Upper lobe of left lung (tissue), 6 donors: Measurements from ENCODE around the gene RASSF5. TPM values are rescaled to one million over a fixed set of nuclear protein-coding genes. Genes with fewer than 3 reads are reported as not detected.

Experiments used
- ATAC-seq, 2 donors: fragments of 200-7000 bp; cut with Tn5 transposase; one replicate each; pipeline ENCODE4 v1.9.1; 2022; ENCODE audit warnings: mild to moderate bottlenecking in 2 of 2, moderate library complexity in 2 of 2; ENCODE audit not compliant: low FRiP score in 2 of 2
- DNase-seq, 2 donors: peaks; one replicate each; pipeline ENCODE4 v3.0.0-alpha.2; 2019 to 2020
- H3K27ac ChIP-seq, 4 donors: fragments of 200-600 bp; sonication (generic); one replicate each; pipeline ENCODE4 v1.5.1; 2016 to 2019
- H3K27me3 ChIP-seq, 4 donors: fragments of 200-600 bp; sonication (generic); one replicate each; pipeline ENCODE4 v1.5.1; 2017 to 2019
- H3K36me3 ChIP-seq, 4 donors: fragments of 200-600 bp; sonication (generic); one replicate each; pipeline ENCODE4 v1.5.1; 2016 to 2019
- H3K4me1 ChIP-seq, 4 donors: fragments of 200-600 bp; sonication (generic); one replicate each; pipeline ENCODE4 v1.5.1; 2018 to 2019
- H3K4me3 ChIP-seq, 4 donors: fragments of 200-600 bp; sonication (generic); one replicate each; pipeline ENCODE4 v1.5.1; 2017 to 2019; ENCODE audit warnings: mild to moderate bottlenecking in 2 of 4, moderate library complexity in 1 of 4
- H3K9me3 ChIP-seq, 4 donors: fragments of 200-600 bp; sonication (generic); one replicate each; pipeline ENCODE4 v1.5.1; 2018 to 2019
- EP300 ChIP-seq, 4 donors: sonication (generic); formaldehyde crosslinking; IDR thresholded peaks; one replicate each; pipeline ENCODE4 v1.5.1; 2017; ENCODE audit warnings: antibody characterized with exemption in 4 of 4, control low read depth in 2 of 4
- POLR2A ChIP-seq, 4 donors: fragments of 450-650 bp; IDR thresholded peaks; one replicate each; pipeline ENCODE4 v1.5.1; 2016 to 2017; ENCODE audit warnings: antibody characterized with exemption in 4 of 4, mild to moderate bottlenecking in 2 of 4
- POLR2AphosphoS5 ChIP-seq, 2 donors: sonication (generic); formaldehyde crosslinking; IDR thresholded peaks; one replicate each; pipeline ENCODE4 v1.5.1; 2017; ENCODE audit warnings: antibody characterized with exemption in 2 of 2
- WGBS, 2 donors: methylation state at CpG; one replicate each; pipeline ENCODE4 v1.1.5; 2017 to 2018; 5-methylcytosine and 5-hydroxymethylcytosine counted together
- total RNA-seq, 6 donors: library from RNA; depleted of rRNA in 4 of 6; stranded (reverse); fragments of >200 nt in 4 of 6; gene quantifications; one replicate each; pipeline versions ENCODE4 v1.1.0 to v1.2.1, GENCODE V29; 2016 to 2021
- TF ChIP-seq, protein P1 (sequence below), 6 experiments: fragments of 450-650 bp in 4 of 6; fragments of 200-600 bp in 2 of 6; sonication (generic) in 2 of 6; IDR thresholded peaks; one replicate each; pipeline ENCODE4 v1.5.1; 2016 to 2019; ENCODE audit warnings: antibody characterized with exemption in 6 of 6
- donor health status: DM: no; HTN: no; CAD: no; lungs with moderate emphysema.
- donor health status: DM: no; HTN: yes; CAD: no; lungs with severe emphysema.

The RASSF5 gene
- total RNA-seq, 6 donors from 2014 or later: 47.2 to 61.1 (median 54.9) TPM

DNA sequence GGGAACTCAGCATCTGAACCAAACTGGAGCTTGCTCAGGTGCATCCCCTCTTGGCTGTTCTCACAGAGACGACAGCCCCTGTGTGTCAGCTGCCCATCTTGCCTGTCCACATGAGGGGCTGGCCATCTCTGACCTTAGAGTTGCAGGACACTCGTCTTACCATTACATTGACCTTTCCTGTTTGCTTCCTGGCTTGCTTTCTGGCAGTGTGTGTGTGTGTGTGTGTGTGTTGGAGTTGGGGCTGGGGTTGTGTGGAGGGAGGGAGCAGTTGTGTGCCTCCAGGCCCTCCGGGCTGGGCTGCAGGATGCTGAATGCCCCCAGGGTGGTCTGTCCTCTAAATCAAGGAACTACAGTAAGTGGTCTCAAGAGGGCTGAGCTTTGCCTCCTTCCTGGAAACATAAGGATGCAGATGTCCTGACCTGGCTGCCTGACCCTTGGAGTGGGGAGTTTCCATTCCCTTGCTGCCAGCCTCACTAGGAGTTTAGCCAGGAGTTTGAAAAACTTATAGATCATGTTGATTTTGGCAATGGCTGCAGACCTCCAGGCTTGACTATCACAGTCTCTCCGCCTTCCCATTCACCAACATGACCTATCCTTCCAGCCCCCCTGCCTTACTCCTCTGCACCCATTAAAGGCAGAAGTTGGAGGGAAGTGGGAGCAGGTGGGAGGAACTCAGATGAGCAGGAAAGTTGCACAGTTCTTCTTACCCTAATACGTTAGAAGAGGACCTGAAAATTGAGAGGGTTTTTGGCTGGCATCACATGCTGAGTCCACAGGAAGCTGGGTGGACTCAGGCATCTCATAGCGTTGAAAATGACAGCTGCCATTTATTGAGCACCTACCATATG lies 19.0 kb downstream of the RASSF5 start:
- H3K27ac ChIP-seq: no peak overlapping the region
- ATAC-seq (peak in 1 of 2 donors; percentile 44), DNase-seq (no peak)
- WGBS, 2 donors: 51 to 63% methylated on average over 5 to 6 of the region's 6 CpGs
- H3K4me1 ChIP-seq: peaks cover 0 to 8% (median 2%) of the 10 kb centered on the region in 4 donors
- no peaks in the 10 kb centered on the region for H3K9me3 ChIP-seq
- H3K4me3 ChIP-seq: no peak overlapping the region
- TF ChIP-seq, protein P1, sequence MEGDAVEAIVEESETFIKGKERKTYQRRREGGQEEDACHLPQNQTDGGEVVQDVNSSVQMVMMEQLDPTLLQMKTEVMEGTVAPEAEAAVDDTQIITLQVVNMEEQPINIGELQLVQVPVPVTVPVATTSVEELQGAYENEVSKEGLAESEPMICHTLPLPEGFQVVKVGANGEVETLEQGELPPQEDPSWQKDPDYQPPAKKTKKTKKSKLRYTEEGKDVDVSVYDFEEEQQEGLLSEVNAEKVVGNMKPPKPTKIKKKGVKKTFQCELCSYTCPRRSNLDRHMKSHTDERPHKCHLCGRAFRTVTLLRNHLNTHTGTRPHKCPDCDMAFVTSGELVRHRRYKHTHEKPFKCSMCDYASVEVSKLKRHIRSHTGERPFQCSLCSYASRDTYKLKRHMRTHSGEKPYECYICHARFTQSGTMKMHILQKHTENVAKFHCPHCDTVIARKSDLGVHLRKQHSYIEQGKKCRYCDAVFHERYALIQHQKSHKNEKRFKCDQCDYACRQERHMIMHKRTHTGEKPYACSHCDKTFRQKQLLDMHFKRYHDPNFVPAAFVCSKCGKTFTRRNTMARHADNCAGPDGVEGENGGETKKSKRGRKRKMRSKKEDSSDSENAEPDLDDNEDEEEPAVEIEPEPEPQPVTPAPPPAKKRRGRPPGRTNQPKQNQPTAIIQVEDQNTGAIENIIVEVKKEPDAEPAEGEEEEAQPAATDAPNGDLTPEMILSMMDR (IDR thresholded peaks at IDR 0.05): no peak
- TF ChIP-seq POLR2A (IDR thresholded peaks at IDR 0.05): no peak
- TF ChIP-seq POLR2AphosphoS5 (IDR thresholded peaks at IDR 0.05): no peak
- TF ChIP-seq EP300 (IDR thresholded peaks at IDR 0.05): no peak
- no peaks in the 10 kb centered on the region for H3K36me3 ChIP-seq
- H3K27me3 ChIP-seq: no peaks in the 10 kb centered on the region

DNA sequence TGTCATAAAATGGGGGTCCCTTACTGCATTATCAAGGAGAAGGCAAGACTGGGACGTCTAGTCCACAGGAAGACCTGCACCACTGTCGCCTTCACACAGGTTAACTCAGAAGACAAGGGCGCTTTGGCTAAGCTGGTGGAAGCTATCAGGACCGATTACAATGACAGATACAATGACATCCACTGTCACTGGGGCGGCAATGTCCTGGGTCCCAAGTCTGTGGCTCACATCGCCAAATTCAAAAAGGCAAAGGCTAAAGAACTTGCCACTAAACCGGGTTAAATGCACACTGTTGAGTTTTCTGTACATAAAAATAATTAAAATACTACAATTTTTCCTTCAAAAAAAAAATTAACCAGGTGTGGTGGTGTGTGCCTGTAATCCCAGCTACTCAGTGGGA lies 22.1 kb downstream of the RASSF5 start:
- WGBS, 2 donors: 90% methylated on average over 7 of the region's 7 CpGs
- ATAC-seq (no peak), DNase-seq (no peak)
- H3K4me3 ChIP-seq: no peak overlapping the region
- TF ChIP-seq, protein P1 (IDR thresholded peaks at IDR 0.05): no peak
- TF ChIP-seq EP300 (IDR thresholded peaks at IDR 0.05) (no peak), POLR2AphosphoS5 (IDR thresholded peaks at IDR 0.05) (no peak), POLR2A (IDR thresholded peaks at IDR 0.05) (no peak)
- H3K4me1 ChIP-seq: peaks cover 0 to 5% (median 0%) of the 10 kb centered on the region in 4 donors
- H3K9me3 ChIP-seq: no peaks in the 10 kb centered on the region
- no peaks in the 10 kb centered on the region for H3K36me3 ChIP-seq
- H3K27me3 ChIP-seq: no peaks in the 10 kb centered on the region
- no peak overlapping the region for H3K27ac ChIP-seq

DNA sequence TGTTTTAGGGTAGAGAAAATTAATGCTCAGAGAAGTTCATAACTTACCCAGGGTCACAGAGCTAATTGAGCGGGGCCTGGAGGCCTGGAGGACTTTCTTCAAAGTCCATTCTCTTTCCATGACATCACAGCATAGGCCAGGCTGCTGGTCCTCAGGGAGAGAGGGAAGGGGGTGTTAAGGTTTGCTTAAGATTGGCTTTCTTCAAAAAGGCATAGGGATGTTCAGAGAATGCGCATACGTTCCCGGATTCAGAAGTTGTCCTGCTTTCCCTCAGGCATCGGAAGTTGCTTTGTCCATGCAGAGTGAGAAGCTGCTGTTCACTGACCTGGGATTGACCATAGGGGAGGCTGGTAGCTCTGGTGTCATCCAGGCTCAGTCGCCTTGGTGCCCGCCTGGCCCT lies 25.0 kb downstream of the RASSF5 start:
- DNase-seq (no peak), ATAC-seq (peak in 1 of 2 donors; percentile 23)
- Histone ChIP-seq H3K4me3 (no peak overlapping the region), H3K36me3 (no peaks in the 10 kb centered on the region), H3K9me3 (no peaks in the 10 kb centered on the region), H3K27ac (no peak overlapping the region), H3K27me3 (no peaks in the 10 kb centered on the region), H3K4me1 (no peaks in the 10 kb centered on the region)
- WGBS, 2 donors: 96 to 99% methylated on average over 7 of the region's 7 CpGs
- TF ChIP-seq, protein P1 (IDR thresholded peaks at IDR 0.05): no peak
- TF ChIP-seq EP300 (IDR thresholded peaks at IDR 0.05) (no peak), POLR2A (IDR thresholded peaks at IDR 0.05) (no peak), POLR2AphosphoS5 (IDR thresholded peaks at IDR 0.05) (no peak)

DNA sequence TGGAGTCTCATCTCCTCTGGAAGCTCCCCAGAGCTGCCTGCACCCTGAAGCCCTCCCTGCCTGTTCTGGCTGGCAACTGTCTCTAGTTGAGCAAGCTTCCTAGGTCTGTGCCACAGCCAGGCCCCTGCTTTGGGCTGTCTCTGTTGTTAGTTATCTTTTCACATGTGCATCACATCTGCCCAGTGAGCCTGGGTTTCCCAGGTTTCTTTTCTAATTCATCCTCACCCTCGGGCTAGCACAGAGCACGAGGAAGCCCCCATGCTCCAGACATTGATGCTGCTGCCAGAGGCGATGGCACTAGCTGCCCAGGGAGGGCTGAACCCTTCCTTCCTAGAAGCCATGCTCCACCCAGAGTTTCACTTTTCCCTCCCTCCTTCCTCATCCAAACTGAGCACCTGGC lies 27.2 kb downstream of the RASSF5 start:
- H3K4me1 ChIP-seq: peaks cover 0 to 1% (median 1%) of the 10 kb centered on the region in 4 donors
- no peak overlapping the region for H3K27ac ChIP-seq
- H3K36me3 ChIP-seq: peaks cover 0 to 3% (median 1%) of the 10 kb centered on the region in 4 donors
- no peaks in the 10 kb centered on the region for H3K27me3 ChIP-seq
- no peak for ATAC-seq
- WGBS, 2 donors: 93 to 100% methylated on average over 2 to 3 of the region's 3 CpGs
- no peaks in the 10 kb centered on the region for H3K9me3 ChIP-seq
- DNase-seq: no peak
- no peak overlapping the region for H3K4me3 ChIP-seq
- TF ChIP-seq, protein P1 (IDR thresholded peaks at IDR 0.05): no peak
- TF ChIP-seq POLR2A (IDR thresholded peaks at IDR 0.05) (no peak), POLR2AphosphoS5 (IDR thresholded peaks at IDR 0.05) (no peak), EP300 (IDR thresholded peaks at IDR 0.05) (no peak)

DNA sequence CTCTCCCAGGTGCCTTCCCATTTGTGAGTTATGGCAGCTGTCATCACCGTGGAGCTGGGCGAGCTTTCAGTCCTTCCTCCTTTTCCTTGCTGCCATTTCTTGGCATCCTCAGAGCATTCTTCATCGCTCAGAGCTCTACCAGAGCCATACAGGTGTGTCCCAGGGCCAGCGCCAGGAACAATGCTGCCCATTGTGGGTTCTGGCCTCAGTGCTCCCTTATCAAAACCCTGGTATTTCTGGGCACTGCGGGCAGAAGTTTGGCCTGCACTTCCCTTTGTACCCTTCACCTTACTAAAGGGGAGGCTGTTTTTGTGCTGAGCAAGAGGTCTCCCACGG lies 28.5 kb downstream of the RASSF5 start:
- ATAC-seq (no peak), DNase-seq (no peak)
- H3K4me1 ChIP-seq: peaks cover 7 to 10% (median 9%) of the 10 kb centered on the region in 4 donors
- H3K9me3 ChIP-seq: no peaks in the 10 kb centered on the region
- H3K4me3 ChIP-seq: no peak overlapping the region
- H3K36me3 ChIP-seq: peaks cover 0 to 3% (median 1%) of the 10 kb centered on the region in 4 donors
- H3K27ac ChIP-seq: no peak overlapping the region
- WGBS, 2 donors: 73 to 74% methylated on average over 6 of the region's 6 CpGs
- no peaks in the 10 kb centered on the region for H3K27me3 ChIP-seq
- TF ChIP-seq, protein P1 (IDR thresholded peaks at IDR 0.05): no peak
- TF ChIP-seq POLR2AphosphoS5 (IDR thresholded peaks at IDR 0.05) (no peak), EP300 (IDR thresholded peaks at IDR 0.05) (no peak), POLR2A (IDR thresholded peaks at IDR 0.05) (no peak)
